ENCODE measurements around the gene JMY. TPM values are rescaled to one million over a fixed set of nuclear protein-coding genes. Genes with fewer than 3 reads are reported as not detected.

The JMY gene
- total and polyA plus RNA-seq, 2 donors (not counting 3 experiments of a cell fraction or from before 2014, with no cell fraction given), result 1.5 to 6.5 TPM

GRCh38 chr5:79190235-79190529, 45.7 kb upstream of the JMY start:
- ChIA-PET CTCF (interaction anchor here (0.7 to 1.6 kb wide), 2 partner anchors 15 to 893 kb away, joined by 4 to 5 read pairs; no protein-coding TSS in a partner anchor), POLR2A (no interaction called here)
- Histone ChIP-seq H2AFZ (ENCODE audit: low read depth, low read length) (no peak overlapping the region), H3K9ac (replicated peaks; ENCODE audit: extremely low read depth, insufficient read depth, low read length) (no peak overlapping the region), H3K36me3 (ENCODE audit: control insufficient read depth in 2 of 2, extremely low read depth in 1 of 2, insufficient read depth in 2 of 2, low read length in 2 of 2) (no peaks in the 10 kb centered on the region), H3K4me1 (ENCODE audit: control insufficient read depth, extremely low read depth, insufficient read depth, low read length) (no peaks in the 10 kb centered on the region), H3K4me3 (replicated peaks in 1 of 3; ENCODE audit: insufficient read depth in 1 of 3, low read depth in 1 of 3, low read length in 3 of 3) (no peak overlapping the region), H4K20me1 (replicated peaks; ENCODE audit: control insufficient read depth, extremely low read depth, insufficient read depth, low read length) (no peaks in the 10 kb centered on the region), H3K9me3 (replicated peaks; ENCODE audit: control insufficient read depth, insufficient read depth, low read length) (no peaks in the 10 kb centered on the region), H3K27me3 (ENCODE audit: control insufficient read depth in 2 of 2, insufficient read depth in 2 of 2, low read length in 2 of 2) (no peaks in the 10 kb centered on the region), H3K9me1 (replicated peaks; ENCODE audit: control insufficient read depth, extremely low read depth, insufficient read depth, low read length) (no peaks in the 10 kb centered on the region), H3K4me2 (ENCODE audit: insufficient read depth, low read length) (no peak overlapping the region), H3K27ac (ENCODE audit: insufficient read depth, low read depth, low read length) (no peak overlapping the region), H3K79me2 (ENCODE audit: control insufficient read depth, insufficient read depth, low read length) (no peaks in the 10 kb centered on the region)
- TF ChIP-seq, protein P1, sequence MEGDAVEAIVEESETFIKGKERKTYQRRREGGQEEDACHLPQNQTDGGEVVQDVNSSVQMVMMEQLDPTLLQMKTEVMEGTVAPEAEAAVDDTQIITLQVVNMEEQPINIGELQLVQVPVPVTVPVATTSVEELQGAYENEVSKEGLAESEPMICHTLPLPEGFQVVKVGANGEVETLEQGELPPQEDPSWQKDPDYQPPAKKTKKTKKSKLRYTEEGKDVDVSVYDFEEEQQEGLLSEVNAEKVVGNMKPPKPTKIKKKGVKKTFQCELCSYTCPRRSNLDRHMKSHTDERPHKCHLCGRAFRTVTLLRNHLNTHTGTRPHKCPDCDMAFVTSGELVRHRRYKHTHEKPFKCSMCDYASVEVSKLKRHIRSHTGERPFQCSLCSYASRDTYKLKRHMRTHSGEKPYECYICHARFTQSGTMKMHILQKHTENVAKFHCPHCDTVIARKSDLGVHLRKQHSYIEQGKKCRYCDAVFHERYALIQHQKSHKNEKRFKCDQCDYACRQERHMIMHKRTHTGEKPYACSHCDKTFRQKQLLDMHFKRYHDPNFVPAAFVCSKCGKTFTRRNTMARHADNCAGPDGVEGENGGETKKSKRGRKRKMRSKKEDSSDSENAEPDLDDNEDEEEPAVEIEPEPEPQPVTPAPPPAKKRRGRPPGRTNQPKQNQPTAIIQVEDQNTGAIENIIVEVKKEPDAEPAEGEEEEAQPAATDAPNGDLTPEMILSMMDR (IDR thresholded peaks at IDR 0.05; ENCODE audit: extremely low read depth in 1 of 2, insufficient read depth in 1 of 2, low read depth in 1 of 2, low read length in 2 of 2), result no peak
- TF ChIP-seq MAX (IDR thresholded peaks at IDR 0.05; ENCODE audit: insufficient read depth, insufficient read length), result no peak
- TF ChIP-seq EZH2 (IDR thresholded peaks at IDR 0.05; ENCODE audit: borderline replicate concordance, low read depth, low read length, severe bottlenecking), result no peak
- TF ChIP-seq GATA2 (IDR thresholded peaks at IDR 0.05; ENCODE audit: insufficient read depth, insufficient read length, low read depth, low read length), result no peak
- no peak for TF ChIP-seq MYC (IDR thresholded peaks at IDR 0.05; ENCODE audit: low read depth, low read length)
- TF ChIP-seq FOS (IDR thresholded peaks at IDR 0.05; ENCODE audit: borderline replicate concordance, insufficient read depth, low read length), result no peak
- no peak for TF ChIP-seq POLR2AphosphoS5 (IDR thresholded peaks at IDR 0.05; ENCODE audit: insufficient read depth, low read depth, low read length)
- BruUV-seq (replicated peaks), result no TSS peak
- intact Hi-C loops (cut with micrococcal nuclease) (no loop called here), dilution Hi-C loops (cut with MboI; ENCODE audit: extremely low pct_ligation_motif_present, low sequenced_read_pairs) (no loop called here)
- FAIRE-seq, result no peak
- DNase-seq (ENCODE audit: low read depth, low spot score), result no peak
